IMR-90 (cell line): ENCODE results near the gene TGFBR1. TPM values are rescaled to one million over a fixed set of nuclear protein-coding genes. Genes with fewer than 3 reads are reported as not detected.

Experiments
- ATAC-seq: fragments of 200-7000 bp; cut with Tn5 transposase; 2 replicates; pipeline ENCODE4 v1.9.1; 2020; ENCODE audit warnings: low read depth, mild to moderate bottlenecking, moderate library complexity
- BruUV-seq: library from RNA; stranded (reverse); fragments of 400-500 nt; replicated peaks from 2 replicates; lab custom pipeline; 2021; lab: Mats Ljungman, UMichigan
- CTCF ChIA-PET: fragments of 300-600 bp; formaldehyde crosslinking; extraction: SDS; loops from one replicate; lab custom pipeline; 2021; ENCODE audit warnings: antibody characterized with exemption; lab: Yijun Ruan, JAX
- POLR2A ChIA-PET: fragments of 300-600 bp; sonication (Branson Sonifier 250); formaldehyde crosslinking; loops from one replicate; lab custom pipeline; 2022; ENCODE audit warnings: antibody characterized with exemption; ENCODE audit not compliant: unreplicated experiment; lab: Charles Lee
- DNase-seq: peaks from one replicate; pipeline ENCODE4 v3.0.0; 2013
- H2AFZ ChIP-seq: replicated peaks from 2 replicates; pipeline ENCODE3; 2013; ENCODE audit warnings: low read length, mild to moderate bottlenecking; ENCODE audit not compliant: poor library complexity
- H2AK5ac ChIP-seq: 2 replicates; pipeline ENCODE4 v1.6.1; 2013; ENCODE audit warnings: low read depth, low read length, inconsistent platforms
- H2AK9ac ChIP-seq: replicated peaks from 2 replicates; pipeline ENCODE3; 2013; ENCODE audit warnings: mild to moderate bottlenecking, low read depth, low read length, moderate library complexity; ENCODE audit not compliant: poor library complexity
- H2BK120ac ChIP-seq: 2 replicates; pipeline ENCODE4 v1.6.1; 2013; ENCODE audit warnings: low read depth, low read length, inconsistent platforms
- H2BK15ac ChIP-seq: 3 replicates; pipeline ENCODE4 v1.6.1; 2013; ENCODE audit warnings: low read depth, low read length, inconsistent platforms
- H2BK20ac ChIP-seq: 2 replicates; pipeline ENCODE4 v1.6.1; 2013; ENCODE audit warnings: low read depth, mild to moderate bottlenecking, inconsistent platforms, low read length, moderate library complexity
- H2BK5ac ChIP-seq: 2 replicates; pipeline ENCODE4 v1.6.1; 2013; ENCODE audit warnings: mild to moderate bottlenecking, low read depth, low read length, inconsistent platforms; ENCODE audit not compliant: poor library complexity, severe bottlenecking
- H3K14ac ChIP-seq: replicated peaks from 2 replicates; pipeline ENCODE4 v1.6.1; 2013; ENCODE audit warnings: low read depth, low read length, inconsistent platforms
- H3K18ac ChIP-seq: 2 replicates; pipeline ENCODE4 v1.6.1; 2013; ENCODE audit warnings: low read depth, low read length, control low read depth
- H3K23ac ChIP-seq: 2 replicates; pipeline ENCODE4 v1.6.1; 2013; ENCODE audit warnings: low read depth, low read length, inconsistent platforms
- H3K27ac ChIP-seq: 2 replicates; pipeline ENCODE4 v1.5.1; 2013; ENCODE audit warnings: mild to moderate bottlenecking, control low read depth, low read length; ENCODE audit not compliant: insufficient read depth
- H3K27me3 ChIP-seq: 2 replicates; pipeline ENCODE4 v1.6.1; 2013; ENCODE audit warnings: low read length; ENCODE audit not compliant: control insufficient read depth, insufficient read depth
- H3K36me3 ChIP-seq: 2 replicates; pipeline ENCODE4 v1.6.1; 2013; ENCODE audit warnings: low read length, mixed read lengths; ENCODE audit not compliant: control insufficient read depth, insufficient read depth
- H3K4ac ChIP-seq: 2 replicates; pipeline ENCODE4 v1.6.1; 2013; ENCODE audit warnings: low read depth, low read length, inconsistent platforms
- H3K4me1 ChIP-seq: 2 replicates; pipeline ENCODE4 v1.6.1; 2013; ENCODE audit warnings: low read length, mixed read lengths; ENCODE audit not compliant: control insufficient read depth, insufficient read depth
- H3K4me2 ChIP-seq: 2 replicates; pipeline ENCODE4 v1.6.1; 2013; ENCODE audit warnings: low read depth, mild to moderate bottlenecking, control low read depth, low read length, moderate library complexity
- H3K4me3 ChIP-seq: 2 replicates; pipeline ENCODE4 v1.5.1; 2013; ENCODE audit warnings: low read depth, mild to moderate bottlenecking, control low read depth, low read length, moderate library complexity; ENCODE audit not compliant: insufficient read depth
- H3K56ac ChIP-seq: 2 replicates; pipeline ENCODE4 v1.6.1; 2013; ENCODE audit warnings: low read length, inconsistent platforms; ENCODE audit not compliant: insufficient read depth; ENCODE audit errors: extremely low read depth
- H3K79me1 ChIP-seq, 2 experiments: 2 replicates each; pipeline ENCODE4 v1.6.1; 2013; ENCODE audit warnings: low read length in 2 of 2, inconsistent platforms in 1 of 2, low read depth in 1 of 2
- H3K9ac ChIP-seq: 2 replicates; pipeline ENCODE4 v1.6.1; 2013; ENCODE audit warnings: low read depth, low read length, control low read depth
- H3K9me1 ChIP-seq: 2 replicates; pipeline ENCODE4 v1.6.1; 2013; ENCODE audit warnings: low read length, inconsistent platforms; ENCODE audit not compliant: insufficient read depth
- H3K9me3 ChIP-seq: 2 replicates; pipeline ENCODE4 v1.6.1; 2013; ENCODE audit warnings: low read length; ENCODE audit not compliant: control insufficient read depth, insufficient read depth
- H4K20me1 ChIP-seq: 2 replicates; pipeline ENCODE4 v1.6.1; 2013; ENCODE audit warnings: low read length, inconsistent platforms; ENCODE audit not compliant: insufficient read depth
- H4K5ac ChIP-seq: 2 replicates; pipeline ENCODE4 v1.6.1; 2013; ENCODE audit warnings: mild to moderate bottlenecking, low read depth, low read length, control low read depth
- H4K8ac ChIP-seq, 2 experiments: 2 replicates each; pipeline ENCODE4 v1.6.1; 2013; ENCODE audit warnings: low read depth in 2 of 2, low read length in 2 of 2, control low read depth in 1 of 2, inconsistent platforms in 1 of 2
- H4K91ac ChIP-seq: 2 replicates; pipeline ENCODE4 v1.6.1; 2013; ENCODE audit warnings: low read depth, low read length, inconsistent platforms; ENCODE audit not compliant: insufficient read depth
- BHLHE40 ChIP-seq: fragments of 150-350 bp; IDR thresholded peaks from 2 replicates; pipeline ENCODE4 v1.6.1; 2016; ENCODE audit warnings: mild to moderate bottlenecking, low read depth, low read length
- CEBPB ChIP-seq: IDR thresholded peaks from 2 replicates; pipeline ENCODE4 v1.6.1; 2012; ENCODE audit warnings: low read depth, low read length, improper control_type of control experiment
- CHD1 ChIP-seq: IDR thresholded peaks from 2 replicates; pipeline ENCODE4 v1.6.1; 2012; ENCODE audit warnings: low read depth, low read length, improper control_type of control experiment
- CTCF ChIP-seq: conservative IDR thresholded peaks from 2 replicates; pipeline ENCODE4 v1.5.1; 2012; ENCODE audit warnings: mild to moderate bottlenecking, low read depth, low read length, improper control_type of control experiment
- ELK1 ChIP-seq: fragments of 150-350 bp; IDR thresholded peaks from 2 replicates; pipeline ENCODE4 v1.6.1; 2016; ENCODE audit warnings: low read depth, mild to moderate bottlenecking, low read length, moderate library complexity, borderline replicate concordance
- FOS ChIP-seq: fragments of 150-350 bp; IDR thresholded peaks from 2 replicates; pipeline ENCODE4 v1.6.1; 2016; ENCODE audit warnings: low read depth, low read length
- MAFK ChIP-seq: IDR thresholded peaks from 2 replicates; pipeline ENCODE4 v1.6.1; 2012; ENCODE audit warnings: low read depth, low read length, improper control_type of control experiment
- MAZ ChIP-seq: IDR thresholded peaks from 2 replicates; pipeline ENCODE4 v1.6.1; 2012; ENCODE audit warnings: low read depth, mild to moderate bottlenecking, low read length, improper control_type of control experiment, moderate library complexity, borderline replicate concordance
- MXI1 ChIP-seq: IDR thresholded peaks from 2 replicates; pipeline ENCODE4 v1.6.1; 2012; ENCODE audit warnings: low read depth, mild to moderate bottlenecking, low read length, moderate library complexity, borderline replicate concordance
- NFE2L2 ChIP-seq: fragments of 150-350 bp; IDR thresholded peaks from 2 replicates; pipeline ENCODE4 v1.6.1; 2016; ENCODE audit warnings: low read depth, mild to moderate bottlenecking, low read length
- POLR2A ChIP-seq: IDR thresholded peaks from 2 replicates; pipeline ENCODE4 v1.6.1; 2012; ENCODE audit warnings: mild to moderate bottlenecking, low read depth, low read length
- RAD21 ChIP-seq: IDR thresholded peaks from 2 replicates; pipeline ENCODE4 v1.6.1; 2012; ENCODE audit warnings: low read length, improper control_type of control experiment
- RCOR1 ChIP-seq: IDR thresholded peaks from 2 replicates; pipeline ENCODE4 v1.6.1; 2012; ENCODE audit warnings: mild to moderate bottlenecking, low read length, improper control_type of control experiment; ENCODE audit not compliant: insufficient replicate concordance
- RFX5 ChIP-seq: IDR thresholded peaks from 2 replicates; pipeline ENCODE4 v1.8.0; 2012; ENCODE audit warnings: low read depth, mild to moderate bottlenecking, low read length, moderate library complexity
- SMC3 ChIP-seq: fragments of 150-350 bp; IDR thresholded peaks from 2 replicates; pipeline ENCODE4 v1.6.1; 2016; ENCODE audit warnings: low read depth, mild to moderate bottlenecking, antibody characterized with exemption, low read length, moderate library complexity
- USF2 ChIP-seq: fragments of 150-350 bp; IDR thresholded peaks from 2 replicates; pipeline ENCODE4 v1.6.1; 2017; ENCODE audit warnings: mild to moderate bottlenecking, antibody characterized with exemption, low read length, low read depth
- WGBS, 2 experiments: methylation state at CpG; one replicate each; pipeline versions ENCODE4 v1.1.5 to v1.1.7; 2013; ENCODE audit warnings: missing lambda C conversion rate in 2 of 2; ENCODE audit not compliant: insufficient read length in 1 of 2; ENCODE audit errors: extremely low coverage in 2 of 2; 5-methylcytosine and 5-hydroxymethylcytosine counted together
- dilution Hi-C: fragments of 300-500 bp; cut with HindIII; formaldehyde crosslinking; loops from one replicate; pipeline ENCODE4 v1.14.3; 2018; ENCODE audit warnings: low sequenced_read_pairs; ENCODE audit not compliant: unreplicated experiment
- in situ Hi-C: fragments of 300-500 bp; cut with MboI; formaldehyde crosslinking; loops from 3 replicates; pipeline ENCODE4 v1.14.3; 2019; ENCODE audit warnings: low sequenced_read_pairs, inconsistent platforms, mixed read lengths
- intact Hi-C: fragments of 100-400 bp; cut with micrococcal nuclease; formaldehyde crosslinking; loops from 2 replicates; pipeline ENCODE4 v1.10.0; 2022
- polyA plus RNA-seq, 3 experiments: library from polyadenylated mRNA; depleted of rRNA; stranded (reverse); fragments of >200 nt; gene quantifications; 2 replicates each; pipeline ENCODE4 v1.2.3, GENCODE V29; 2012; ENCODE audit warnings: low replicate concordance in 1 of 3
- total RNA-seq: library from RNA; depleted of rRNA; stranded (reverse); fragments of >200 nt; gene quantifications from 2 replicates; pipeline ENCODE4 v1.2.3, GENCODE V29; 2012

The TGFBR1 gene
- total and polyA plus RNA-seq, 2 of the 4 experiments (the other 2 are of a cell fraction) = 15.1 to 75.3 TPM

GRCh38 chr9:99133145-99133544 is 28.2 kb downstream of the TGFBR1 start:
- H3K27ac ChIP-seq = no peak overlapping the region
- no peak overlapping the region for H4K5ac ChIP-seq
- no peak overlapping the region for H2BK20ac ChIP-seq
- WGBS, 2 experiments = no CpG with 5 or more reads among the region's 2 CpGs
- H3K56ac ChIP-seq = no peak overlapping the region
- dilution Hi-C loops (loop anchor here (25.0 kb wide), 1 partner anchor 296 kb away; no protein-coding TSS in a partner anchor), intact Hi-C loops (loop anchor here (2.0 kb wide), 1 partner anchor 68 kb away; no protein-coding TSS in a partner anchor), in situ Hi-C loops (no loop called here)
- CTCF ChIA-PET = interaction anchor here (0.8 kb wide), 1 partner anchor 121 kb away, joined by 3 read pairs; no protein-coding TSS in a partner anchor
- H3K4me1 ChIP-seq = peaks cover 7% of the 10 kb centered on the region
- no peak overlapping the region for H2BK120ac ChIP-seq
- H2AFZ ChIP-seq = no peak overlapping the region
- no peak overlapping the region for H3K18ac ChIP-seq
- H3K4me3 ChIP-seq = no peak overlapping the region
- peaks cover 24 to 57% of the 10 kb centered on the region in 2 experiments for H3K79me1 ChIP-seq
- no peak overlapping the region for H2AK5ac ChIP-seq
- BruUV-seq = no TSS peak
- no peak overlapping the region for H4K91ac ChIP-seq
- no peak overlapping the region for H3K9ac ChIP-seq
- H2BK5ac ChIP-seq = no peak overlapping the region
- no peak for TF ChIP-seq RCOR1
- no peak for TF ChIP-seq RAD21
- TF ChIP-seq FOS = no peak
- TF ChIP-seq CEBPB = no peak
- TF ChIP-seq POLR2A = no peak
- TF ChIP-seq BHLHE40 = no peak
- no peak for TF ChIP-seq MAFK
- TF ChIP-seq USF2 = no peak
- no peak for TF ChIP-seq CTCF
- no peak for TF ChIP-seq MXI1
- TF ChIP-seq ELK1 = no peak
- TF ChIP-seq CHD1 = no peak
- TF ChIP-seq MAZ = no peak
- TF ChIP-seq NFE2L2 = no peak
- no peak for TF ChIP-seq RFX5
- TF ChIP-seq SMC3 = no peak
- peaks cover 19% of the 10 kb centered on the region for H4K20me1 ChIP-seq
- no peaks in the 10 kb centered on the region for H3K9me3 ChIP-seq
- H3K4ac ChIP-seq = no peak overlapping the region
- H3K23ac ChIP-seq = no peak overlapping the region
- peaks cover 18% of the 10 kb centered on the region for H3K36me3 ChIP-seq
- DNase-seq (no peak), ATAC-seq (no peak)
- POLR2A ChIA-PET = no interaction called here
- no peak overlapping the region for H4K8ac ChIP-seq
- peaks cover 7% of the 10 kb centered on the region for H3K9me1 ChIP-seq
- H2AK9ac ChIP-seq = no peak overlapping the region
- H2BK15ac ChIP-seq = no peak overlapping the region
- no peak overlapping the region for H3K4me2 ChIP-seq
- H3K27me3 ChIP-seq = no peaks in the 10 kb centered on the region
- no peak overlapping the region for H3K14ac ChIP-seq
